ENCODE data around the gene EMILIN3. TPM values are rescaled to one million over a fixed set of nuclear protein-coding genes. Genes with fewer than 3 reads are reported as not detected.

Gene EMILIN3
- total RNA-seq, 1 experiment from 2014 or later, result 5.9 TPM

DNA sequence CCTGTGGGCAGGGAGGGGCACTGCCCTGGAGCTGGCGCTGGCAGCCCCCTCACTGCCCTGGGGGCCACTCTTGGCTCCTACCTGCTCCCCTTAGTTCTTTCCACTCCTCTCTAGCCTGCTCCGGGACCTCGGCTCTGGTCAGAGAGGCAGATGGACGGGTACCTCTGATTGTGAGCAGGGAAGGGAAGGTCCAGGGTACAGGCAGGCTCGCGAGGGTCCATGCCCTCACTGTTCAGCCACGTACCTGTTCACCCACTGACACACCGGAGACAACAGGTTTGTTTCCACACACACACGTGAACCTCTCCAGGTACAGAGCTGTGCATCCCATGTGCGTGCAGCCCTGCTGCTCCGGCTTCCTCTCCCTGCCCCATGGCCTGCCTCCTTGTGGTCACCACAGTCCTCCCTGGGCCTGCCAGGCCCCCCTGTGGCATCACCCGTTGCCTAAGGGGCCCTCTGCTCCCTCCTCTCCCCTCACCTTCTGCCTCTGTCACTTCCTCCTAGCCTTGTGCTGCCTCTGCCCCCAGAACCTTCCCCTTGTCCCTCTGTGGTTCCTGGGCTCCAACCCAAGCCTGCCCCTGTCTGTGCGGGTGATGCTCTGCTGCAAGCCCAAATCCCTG, 2.3 kb downstream of the EMILIN3 start:
- TF ChIP-seq, protein P1, sequence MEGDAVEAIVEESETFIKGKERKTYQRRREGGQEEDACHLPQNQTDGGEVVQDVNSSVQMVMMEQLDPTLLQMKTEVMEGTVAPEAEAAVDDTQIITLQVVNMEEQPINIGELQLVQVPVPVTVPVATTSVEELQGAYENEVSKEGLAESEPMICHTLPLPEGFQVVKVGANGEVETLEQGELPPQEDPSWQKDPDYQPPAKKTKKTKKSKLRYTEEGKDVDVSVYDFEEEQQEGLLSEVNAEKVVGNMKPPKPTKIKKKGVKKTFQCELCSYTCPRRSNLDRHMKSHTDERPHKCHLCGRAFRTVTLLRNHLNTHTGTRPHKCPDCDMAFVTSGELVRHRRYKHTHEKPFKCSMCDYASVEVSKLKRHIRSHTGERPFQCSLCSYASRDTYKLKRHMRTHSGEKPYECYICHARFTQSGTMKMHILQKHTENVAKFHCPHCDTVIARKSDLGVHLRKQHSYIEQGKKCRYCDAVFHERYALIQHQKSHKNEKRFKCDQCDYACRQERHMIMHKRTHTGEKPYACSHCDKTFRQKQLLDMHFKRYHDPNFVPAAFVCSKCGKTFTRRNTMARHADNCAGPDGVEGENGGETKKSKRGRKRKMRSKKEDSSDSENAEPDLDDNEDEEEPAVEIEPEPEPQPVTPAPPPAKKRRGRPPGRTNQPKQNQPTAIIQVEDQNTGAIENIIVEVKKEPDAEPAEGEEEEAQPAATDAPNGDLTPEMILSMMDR (conservative IDR thresholded peaks at IDR 0.05), result no peak
- Histone ChIP-seq H4K8ac (replicated peaks; ENCODE audit: insufficient read length, low read depth, low read length) (no peak overlapping the region), H3K4me2 (ENCODE audit: insufficient read depth, insufficient read length, low read length) (no peak overlapping the region), H2BK120ac (ENCODE audit: low read depth, low read length, poor library complexity, severe bottlenecking) (no peak overlapping the region), H2BK20ac (ENCODE audit: low read depth, low read length, poor library complexity, severe bottlenecking) (no peak overlapping the region), H3K79me1 (ENCODE audit: insufficient read depth, low read depth, low read length, poor library complexity, severe bottlenecking) (no peaks in the 10 kb centered on the region), H4K91ac (ENCODE audit: insufficient read length, low read depth, low read length) (no peak overlapping the region), H3K14ac (ENCODE audit: insufficient read depth, low read length) (no peak overlapping the region), H2BK12ac (ENCODE audit: insufficient read length, low read depth, low read length) (no peak overlapping the region), H3K56ac (ENCODE audit: insufficient read length, low read depth, low read length) (no peak overlapping the region), H3K27me3 (ENCODE audit: insufficient read depth, low read length) (peaks cover 19% of the 10 kb centered on the region), H3K18ac (ENCODE audit: insufficient read length, low read depth, low read length) (no peak overlapping the region), H2BK15ac (ENCODE audit: low read depth, low read length) (no peak overlapping the region), H3K23me2 (ENCODE audit: insufficient read length, low read depth, low read length, poor library complexity, severe bottlenecking) (peaks cover 3% of the 10 kb centered on the region), H2BK5ac (ENCODE audit: insufficient read length, low read length) (no peak overlapping the region), H3K27ac (ENCODE audit: insufficient read length, low read depth, low read length) (no peak overlapping the region), H3T11ph (ENCODE audit: low read length) (no peak overlapping the region), H3K9ac (ENCODE audit: extremely low read depth, insufficient read length, low read length) (no peak overlapping the region), H4K20me1 (ENCODE audit: control insufficient read depth, insufficient read depth, insufficient read length) (no peaks in the 10 kb centered on the region), H2AK5ac (ENCODE audit: insufficient read length, low read length) (no peak overlapping the region), H3K9me3 (ENCODE audit: control insufficient read depth, low read depth, low read length) (no peaks in the 10 kb centered on the region), H3K23ac (ENCODE audit: insufficient read length, low read depth, low read length) (no peak overlapping the region), H3K4ac (ENCODE audit: low read depth, low read length) (no peak overlapping the region), H3K4me1 (ENCODE audit: insufficient read depth, low read length) (no peaks in the 10 kb centered on the region), H2AFZ (ENCODE audit: low read length) (no peak overlapping the region), H4K5ac (ENCODE audit: insufficient read length, low read depth, low read length) (no peak overlapping the region), H3K79me2 (ENCODE audit: insufficient read depth, low read length) (no peaks in the 10 kb centered on the region)
- WGBS (ENCODE audit: extremely low coverage, insufficient read length, low lambda C conversion rate), result no CpG with 5 or more reads among the region's 13 CpGs
- no peak overlapping the region for H3K27ac Mint-ChIP-seq
- H3K4me1 Mint-ChIP-seq, result peaks cover 10 to 11% of the 10 kb centered on the region in 2 experiments
- peaks cover 43% of the 10 kb centered on the region for H3K27me3 Mint-ChIP-seq (ENCODE audit: low read depth)
- H3K4me3 Mint-ChIP-seq, result no peak overlapping the region
- DNase-seq, result no peak
- H3K36me3 Mint-ChIP-seq (ENCODE audit: insufficient read depth in 1 of 3, low read depth in 3 of 3), result peaks cover 0 to 3% (median 0%) of the 10 kb centered on the region in 3 experiments; a peak in 2 of 7 replicates
- H3K9me3 Mint-ChIP-seq, result no peaks in the 10 kb centered on the region; a peak in 1 of 5 replicates
